Ovary (tissue), 3 donors: ENCODE results near the gene HYDIN.

ENCODE experiments used
- POLR2A ChIP-seq: fragments of 450-650 bp; IDR thresholded peaks from one replicate; pipeline ENCODE4 v1.6.1; 2017; ENCODE audit warnings: antibody characterized with exemption, mild to moderate bottlenecking, moderate library complexity
- TF ChIP-seq, protein P1 (sequence below), 3 donors: fragments of 450-650 bp in 2 of 3; fragments of 200-600 bp in 1 of 3; IDR thresholded peaks; one replicate each; pipeline versions ENCODE4 v1.5.1 to v1.8.0; 2016 to 2022; ENCODE audit warnings: antibody characterized with exemption in 3 of 3, mild to moderate bottlenecking in 1 of 3
- donor health status: DM: no; HTN: no; CAD: no.

DNA sequence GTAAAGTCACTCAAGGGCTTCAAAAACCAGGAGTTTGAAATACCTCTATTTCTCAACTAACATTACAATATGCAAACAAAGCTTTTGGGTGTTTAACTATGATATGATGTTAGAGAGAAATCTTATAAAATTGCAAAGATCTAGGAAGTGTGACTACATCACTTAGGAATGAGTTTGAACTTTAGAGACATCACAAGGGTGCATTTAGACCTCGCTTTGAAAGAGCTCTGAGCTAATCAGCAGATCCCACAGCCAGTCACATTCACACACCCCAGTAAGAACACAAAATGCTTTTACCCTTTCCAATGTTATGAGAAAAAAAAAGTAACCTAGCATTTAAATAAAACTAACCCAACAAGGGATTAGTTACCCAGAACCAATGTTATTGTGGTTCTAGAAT is 45.2 kb downstream of the HYDIN start:
- TF ChIP-seq POLR2A, result no peak
- TF ChIP-seq, protein P1, sequence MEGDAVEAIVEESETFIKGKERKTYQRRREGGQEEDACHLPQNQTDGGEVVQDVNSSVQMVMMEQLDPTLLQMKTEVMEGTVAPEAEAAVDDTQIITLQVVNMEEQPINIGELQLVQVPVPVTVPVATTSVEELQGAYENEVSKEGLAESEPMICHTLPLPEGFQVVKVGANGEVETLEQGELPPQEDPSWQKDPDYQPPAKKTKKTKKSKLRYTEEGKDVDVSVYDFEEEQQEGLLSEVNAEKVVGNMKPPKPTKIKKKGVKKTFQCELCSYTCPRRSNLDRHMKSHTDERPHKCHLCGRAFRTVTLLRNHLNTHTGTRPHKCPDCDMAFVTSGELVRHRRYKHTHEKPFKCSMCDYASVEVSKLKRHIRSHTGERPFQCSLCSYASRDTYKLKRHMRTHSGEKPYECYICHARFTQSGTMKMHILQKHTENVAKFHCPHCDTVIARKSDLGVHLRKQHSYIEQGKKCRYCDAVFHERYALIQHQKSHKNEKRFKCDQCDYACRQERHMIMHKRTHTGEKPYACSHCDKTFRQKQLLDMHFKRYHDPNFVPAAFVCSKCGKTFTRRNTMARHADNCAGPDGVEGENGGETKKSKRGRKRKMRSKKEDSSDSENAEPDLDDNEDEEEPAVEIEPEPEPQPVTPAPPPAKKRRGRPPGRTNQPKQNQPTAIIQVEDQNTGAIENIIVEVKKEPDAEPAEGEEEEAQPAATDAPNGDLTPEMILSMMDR (IDR thresholded peaks at IDR 0.05), result no peak
